Loucy (cell line): ENCODE results near the gene COL20A1.

ENCODE experiments used
- H2AFZ ChIP-seq: fragments of 200-600 bp; sonication (generic); 2 replicates; pipeline ENCODE4 v1.6.0; 2016; ENCODE audit warnings: antibody characterized with exemption, mild to moderate bottlenecking, low read length, moderate library complexity
- H3F3A ChIP-seq: fragments of 200-600 bp; 2 replicates; pipeline ENCODE4 v1.6.0; 2016; ENCODE audit warnings: antibody characterized with exemption, low read depth, mild to moderate bottlenecking
- H3K27me3 ChIP-seq: fragments of 200-600 bp; sonication (generic); 2 replicates; pipeline ENCODE4 v1.6.1; 2014; ENCODE audit warnings: low read length, mild to moderate bottlenecking; ENCODE audit not compliant: insufficient read depth, poor library complexity, severe bottlenecking
- H3K36me3 ChIP-seq: fragments of 200-600 bp; sonication (generic); 2 replicates; pipeline ENCODE4 v1.6.1; 2016; ENCODE audit warnings: low read length; ENCODE audit not compliant: insufficient read depth
- H3K4me1 ChIP-seq: fragments of 200-600 bp; sonication (generic); 2 replicates; pipeline ENCODE4 v1.5.1; 2014; ENCODE audit warnings: low read length, mild to moderate bottlenecking; ENCODE audit not compliant: insufficient read depth, poor library complexity, severe bottlenecking
- H3K4me2 ChIP-seq: fragments of 200-600 bp; sonication (generic); 2 replicates; pipeline ENCODE4 v1.6.0; 2014; ENCODE audit warnings: antibody characterized with exemption, low read length, low read depth, mild to moderate bottlenecking; ENCODE audit not compliant: poor library complexity, severe bottlenecking
- H3K4me3 ChIP-seq: fragments of 200-600 bp; sonication (generic); 2 replicates; pipeline ENCODE4 v1.5.1; 2014; ENCODE audit warnings: low read length, mild to moderate bottlenecking, mixed read lengths; ENCODE audit not compliant: poor library complexity, severe bottlenecking
- H3K79me2 ChIP-seq: fragments of 200-600 bp; sonication (generic); 2 replicates; pipeline ENCODE4 v1.6.1; 2014; ENCODE audit warnings: low read length; ENCODE audit not compliant: insufficient read depth
- H3K9ac ChIP-seq: fragments of 200-600 bp; sonication (generic); 2 replicates; pipeline ENCODE4 v1.6.0; 2014; ENCODE audit warnings: mild to moderate bottlenecking, low read depth, low read length, moderate library complexity; ENCODE audit not compliant: poor library complexity, severe bottlenecking
- H3K9me2 ChIP-seq: fragments of 200-600 bp; sonication (generic); replicated peaks from 2 replicates; pipeline ENCODE4 v1.6.1; 2016; ENCODE audit warnings: low read depth, low read length, mixed read lengths
- H3K9me3 ChIP-seq: fragments of 200-600 bp; sonication (generic); 2 replicates; pipeline ENCODE4 v1.6.1; 2014; ENCODE audit warnings: mild to moderate bottlenecking, antibody characterized with exemption, low read length, low read depth; ENCODE audit not compliant: insufficient read depth
- H4K20me1 ChIP-seq: fragments of 200-600 bp; sonication (generic); 2 replicates; pipeline ENCODE4 v1.6.0; 2014; ENCODE audit warnings: antibody characterized with exemption, low read length, mild to moderate bottlenecking; ENCODE audit not compliant: insufficient read depth, poor library complexity, severe bottlenecking
- EZH2phosphoT487 ChIP-seq: fragments of 200-600 bp; IDR thresholded peaks from 2 replicates; pipeline ENCODE4 v1.6.1; 2018; ENCODE audit warnings: antibody characterized with exemption, mild to moderate bottlenecking, moderate library complexity, borderline replicate concordance
- TF ChIP-seq, protein P1 (sequence below): fragments of 200-600 bp; sonication (generic); conservative IDR thresholded peaks from 2 replicates; pipeline ENCODE4 v1.5.1; 2014; ENCODE audit warnings: mild to moderate bottlenecking, antibody characterized with exemption, low read length

COL20A1 gene

GRCh38 chr20:63253065-63253437 is 39.9 kb upstream of the COL20A1 start:
- H3K4me1 ChIP-seq: no peaks in the 10 kb centered on the region
- no peak overlapping the region for H3K4me3 ChIP-seq
- no peak overlapping the region for H3K4me2 ChIP-seq
- no peak for TF ChIP-seq EZH2phosphoT487
- TF ChIP-seq, protein P1, sequence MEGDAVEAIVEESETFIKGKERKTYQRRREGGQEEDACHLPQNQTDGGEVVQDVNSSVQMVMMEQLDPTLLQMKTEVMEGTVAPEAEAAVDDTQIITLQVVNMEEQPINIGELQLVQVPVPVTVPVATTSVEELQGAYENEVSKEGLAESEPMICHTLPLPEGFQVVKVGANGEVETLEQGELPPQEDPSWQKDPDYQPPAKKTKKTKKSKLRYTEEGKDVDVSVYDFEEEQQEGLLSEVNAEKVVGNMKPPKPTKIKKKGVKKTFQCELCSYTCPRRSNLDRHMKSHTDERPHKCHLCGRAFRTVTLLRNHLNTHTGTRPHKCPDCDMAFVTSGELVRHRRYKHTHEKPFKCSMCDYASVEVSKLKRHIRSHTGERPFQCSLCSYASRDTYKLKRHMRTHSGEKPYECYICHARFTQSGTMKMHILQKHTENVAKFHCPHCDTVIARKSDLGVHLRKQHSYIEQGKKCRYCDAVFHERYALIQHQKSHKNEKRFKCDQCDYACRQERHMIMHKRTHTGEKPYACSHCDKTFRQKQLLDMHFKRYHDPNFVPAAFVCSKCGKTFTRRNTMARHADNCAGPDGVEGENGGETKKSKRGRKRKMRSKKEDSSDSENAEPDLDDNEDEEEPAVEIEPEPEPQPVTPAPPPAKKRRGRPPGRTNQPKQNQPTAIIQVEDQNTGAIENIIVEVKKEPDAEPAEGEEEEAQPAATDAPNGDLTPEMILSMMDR: no peak
- H3K9me2 ChIP-seq: no peaks in the 10 kb centered on the region
- no peak overlapping the region for H2AFZ ChIP-seq
- no peaks in the 10 kb centered on the region for H4K20me1 ChIP-seq
- no peaks in the 10 kb centered on the region for H3K27me3 ChIP-seq
- no peak overlapping the region for H3K9ac ChIP-seq
- no peaks in the 10 kb centered on the region for H3F3A ChIP-seq
- no peaks in the 10 kb centered on the region for H3K9me3 ChIP-seq
- no peaks in the 10 kb centered on the region for H3K79me2 ChIP-seq
- no peaks in the 10 kb centered on the region for H3K36me3 ChIP-seq

GRCh38 chr20:63253438-63254231 is 39.4 kb upstream of the COL20A1 start:
- H3K4me1 ChIP-seq: no peaks in the 10 kb centered on the region
- no peaks in the 10 kb centered on the region for H3K36me3 ChIP-seq
- H3K9ac ChIP-seq: no peak overlapping the region
- H3K9me2 ChIP-seq: no peaks in the 10 kb centered on the region
- no peaks in the 10 kb centered on the region for H3K9me3 ChIP-seq
- H2AFZ ChIP-seq: no peak overlapping the region
- no peaks in the 10 kb centered on the region for H3K79me2 ChIP-seq
- H3F3A ChIP-seq: no peaks in the 10 kb centered on the region
- H3K4me3 ChIP-seq: no peak overlapping the region
- TF ChIP-seq, protein P1: no peak
- TF ChIP-seq EZH2phosphoT487: no peak
- no peak overlapping the region for H3K4me2 ChIP-seq
- H3K27me3 ChIP-seq: no peaks in the 10 kb centered on the region
- H4K20me1 ChIP-seq: no peaks in the 10 kb centered on the region

- no peak for TF ChIP-seq EZH2phosphoT487
- H3K4me2 ChIP-seq: no peak within 1 kb of the TSS
- H2AFZ ChIP-seq: no peak within 1 kb of the TSS
- H3F3A ChIP-seq: no peaks in the 10 kb centered on the region
- H3K27me3 ChIP-seq: no peaks in the 10 kb centered on the region
- no peaks in the 10 kb centered on the region for H3K4me1 ChIP-seq
- no peaks in the 10 kb centered on the region for H3K9me3 ChIP-seq
- no peaks in the 10 kb centered on the region for H3K36me3 ChIP-seq
- no peak within 1 kb of the TSS for H3K4me3 ChIP-seq
- no peaks in the 10 kb centered on the region for H3K79me2 ChIP-seq
- no peaks in the 10 kb centered on the region for H4K20me1 ChIP-seq
- no peaks in the 10 kb centered on the region for H3K9me2 ChIP-seq
- H3K9ac ChIP-seq: no peak within 1 kb of the TSS
Measured at GRCh38 chr20:63254232-63254605, 38.8 kb upstream of the COL20A1 start, which contains the start of gene NKAIN4. Gene NKAIN4 (minus strand): TSS chr20:63254463. CDS start chr20:63254450, 13 bp downstream.
